ENCODE results near the gene APBA3.
"Not testable (repeated sequence)": the region's sequence is repeated elsewhere in the genome, so short reads cannot be mapped to it uniquely, and the experiment has no call there.

APBA3 gene

GRCh38 chr19:3771000-3771905, 9.8 kb upstream of the APBA3 start:
- no peak for DNase-seq (ENCODE audit: low read depth in 2 of 2)

- no peak for DNase-seq (ENCODE audit: low read depth in 2 of 2)
Measured at GRCh38 chr19:3770136-3770999, 8.9 kb upstream of the APBA3 start.

GRCh38 chr19:3769494-3769893, 8.0 kb upstream of the APBA3 start:
- no peak for DNase-seq (ENCODE audit: low read depth in 2 of 2)

- DNase-seq (ENCODE audit: low read depth in 2 of 2) = no peak
Measured at GRCh38 chr19:3768748-3769099, 7.2 kb upstream of the APBA3 start.

- DNase-seq (ENCODE audit: low read depth in 2 of 2) = no peak
Measured at GRCh38 chr19:3768015-3768747, 6.7 kb upstream of the APBA3 start.

GRCh38 chr19:3767050-3767449, 5.6 kb upstream of the APBA3 start:
- no peak for DNase-seq (ENCODE audit: low read depth in 2 of 2)

GRCh38 chr19:3766520-3766919, 5.0 kb upstream of the APBA3 start:
- DNase-seq (ENCODE audit: low read depth in 2 of 2) = no peak

GRCh38 chr19:3765757-3766156, 4.3 kb upstream of the APBA3 start:
- not testable (repeated sequence) for DNase-seq (ENCODE audit: low read depth in 2 of 2)

- no peak for DNase-seq (ENCODE audit: low read depth in 2 of 2)
Measured at GRCh38 chr19:3765121-3765520, 3.6 kb upstream of the APBA3 start.

GRCh38 chr19:3762501-3763459, 1.3 kb upstream of the APBA3 start, which contains the start of gene MRPL54:
MRPL54 (plus strand) TSS chr19:3762682; CDS start chr19:3762701, 19 bp downstream.
- peak; percentile 99 for DNase-seq (ENCODE audit: low read depth in 2 of 2)

GRCh38 chr19:3762130-3762473, 610 bp upstream of the APBA3 start:
- no peak for DNase-seq (ENCODE audit: low read depth in 2 of 2)

- DNase-seq (ENCODE audit: low read depth in 2 of 2) = no peak
Measured at GRCh38 chr19:3760871-3761361, 576 bp downstream of the APBA3 start.

GRCh38 chr19:3759482-3760254, 1.8 kb downstream of the APBA3 start:
- no peak for DNase-seq (ENCODE audit: low read depth in 2 of 2)

GRCh38 chr19:3758297-3758696, 3.2 kb downstream of the APBA3 start:
- DNase-seq (ENCODE audit: low read depth in 2 of 2) = not testable (repeated sequence)

- not testable (repeated sequence) for DNase-seq (ENCODE audit: low read depth in 2 of 2)
Measured at GRCh38 chr19:3757705-3758104, 3.8 kb downstream of the APBA3 start.

- DNase-seq (ENCODE audit: low read depth in 2 of 2) = no peak
Measured at GRCh38 chr19:3753631-3754410, 7.7 kb downstream of the APBA3 start.

- no peak for DNase-seq (ENCODE audit: low read depth in 2 of 2)
Measured at GRCh38 chr19:3752492-3752891, 9.0 kb downstream of the APBA3 start.

- DNase-seq (ENCODE audit: low read depth in 2 of 2) = no peak
Measured at GRCh38 chr19:3751236-3751635, 10.3 kb downstream of the APBA3 start.

GRCh38 chr19:3750211-3750610, 11.3 kb downstream of the APBA3 start:
- DNase-seq (ENCODE audit: low read depth in 2 of 2) = no peak

All from activated CD8-positive, alpha-beta memory T cell treated with anti-CD3 and anti-CD28 coated beads for 4 hours (primary cell).